Activated effector memory CD4-positive, alpha-beta T cell treated with Interleukin-2 at 50 U/mL for 16 hours (primary cell): ENCODE results near the gene COL5A3.
"Not testable (repeated sequence)": the region's sequence is repeated elsewhere in the genome, so short reads cannot be mapped to it uniquely, and the experiment has no call there.

ENCODE experiments used
- DNase-seq: peaks from one replicate; pipeline ENCODE4 v3.0.0-alpha.2; 2020

COL5A3 gene

DNA sequence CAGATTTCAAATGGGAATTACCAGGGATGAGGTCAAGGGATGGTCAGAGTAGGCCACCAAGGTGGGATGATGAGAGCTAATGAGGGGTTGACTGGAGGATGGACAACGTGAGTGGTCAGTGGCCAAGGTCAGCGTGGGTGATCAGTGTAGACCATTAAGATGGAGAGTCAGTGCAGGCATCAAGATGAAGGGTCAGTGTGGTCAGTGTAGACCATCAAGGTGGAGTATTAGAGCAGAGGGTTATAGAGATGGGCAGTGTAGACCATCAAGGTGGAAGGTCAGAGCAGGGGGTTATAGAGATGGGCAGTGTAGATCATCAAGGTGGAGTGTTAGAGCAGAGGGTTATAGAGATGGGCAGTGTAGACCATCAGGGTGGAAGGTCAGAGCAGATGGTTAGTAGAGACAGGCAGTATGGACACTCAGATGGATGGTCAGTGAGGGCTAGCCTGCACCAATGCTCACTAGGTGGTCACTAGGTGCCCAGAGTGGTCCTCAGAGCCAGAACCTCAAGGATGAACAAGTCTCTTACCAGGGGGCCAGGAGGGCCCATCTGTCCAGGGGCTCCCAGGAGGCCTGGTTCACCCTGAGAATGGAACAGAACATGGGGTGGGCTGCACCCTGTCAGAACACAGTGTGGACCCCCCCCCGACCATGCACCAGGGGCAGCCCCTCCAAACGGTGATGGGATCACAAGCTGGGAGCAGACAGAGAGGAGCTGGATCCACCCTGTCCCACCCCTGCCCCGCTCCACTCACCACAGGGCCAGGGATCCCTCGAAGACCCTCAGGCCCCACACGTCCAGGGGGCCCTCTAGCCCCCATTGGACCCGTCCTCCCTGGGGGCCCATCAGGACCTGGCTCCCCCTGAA is 41.2 kb downstream of the COL5A3 start:
- DNase-seq: no peak

DNA sequence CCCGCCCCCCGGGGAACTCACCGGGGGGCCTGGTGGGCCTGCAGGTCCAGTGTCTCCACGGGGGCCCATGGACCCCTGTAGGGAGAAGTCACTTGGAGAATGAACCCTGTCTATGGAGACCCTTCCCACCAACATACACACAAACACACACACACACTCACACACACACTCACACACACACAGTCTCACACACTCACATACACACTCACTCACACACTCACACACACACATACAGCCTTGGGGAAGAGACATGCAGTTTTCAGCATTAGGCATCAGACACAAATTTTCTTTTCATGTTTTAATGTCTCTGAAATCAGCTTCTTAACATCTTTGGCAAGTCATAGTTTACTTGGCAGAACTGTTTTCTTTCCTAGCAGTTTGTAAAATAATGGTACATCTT is 43.0 kb downstream of the COL5A3 start:
- DNase-seq: no peak

DNA sequence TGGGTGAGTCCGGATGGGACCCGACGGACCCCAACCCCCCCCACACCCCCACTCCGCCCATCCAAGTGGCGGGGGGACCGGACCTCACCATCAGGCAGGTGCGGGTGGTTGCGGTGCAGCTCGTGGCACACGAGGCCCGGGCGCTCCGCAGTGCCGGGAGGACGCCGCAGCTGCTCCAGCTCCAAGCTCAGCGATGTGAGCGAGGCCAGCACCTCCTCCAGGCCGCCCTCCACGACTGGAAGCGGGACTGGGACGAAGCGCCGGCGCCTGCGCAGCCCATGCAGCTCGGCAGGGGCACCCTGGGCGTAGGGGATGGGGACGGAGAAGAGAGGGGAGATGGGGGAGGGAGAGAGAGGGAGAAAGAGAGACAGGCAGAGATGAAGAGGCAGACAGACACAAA is 43.9 kb downstream of the COL5A3 start:
- DNase-seq: no peak

DNA sequence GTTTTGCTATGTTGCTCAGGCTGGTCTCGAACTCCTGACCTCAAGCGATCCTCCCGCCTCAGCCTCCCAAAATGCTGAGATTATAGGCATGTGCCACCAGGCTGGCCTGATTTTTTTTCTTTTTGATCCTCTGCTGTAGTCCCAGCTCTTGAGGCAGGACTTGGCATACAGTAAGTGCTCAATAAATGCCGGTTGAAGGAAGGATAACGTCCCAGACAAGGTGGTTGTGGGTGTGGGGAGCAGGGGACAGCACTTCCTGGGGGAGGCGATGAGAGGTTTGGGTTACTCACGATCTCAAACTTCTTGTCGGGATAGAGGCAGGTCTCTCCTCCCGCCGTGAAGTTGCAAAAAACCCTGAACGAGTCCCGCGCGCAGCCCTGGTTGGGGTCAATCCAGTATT is 44.3 kb downstream of the COL5A3 start:
- no peak for DNase-seq

DNA sequence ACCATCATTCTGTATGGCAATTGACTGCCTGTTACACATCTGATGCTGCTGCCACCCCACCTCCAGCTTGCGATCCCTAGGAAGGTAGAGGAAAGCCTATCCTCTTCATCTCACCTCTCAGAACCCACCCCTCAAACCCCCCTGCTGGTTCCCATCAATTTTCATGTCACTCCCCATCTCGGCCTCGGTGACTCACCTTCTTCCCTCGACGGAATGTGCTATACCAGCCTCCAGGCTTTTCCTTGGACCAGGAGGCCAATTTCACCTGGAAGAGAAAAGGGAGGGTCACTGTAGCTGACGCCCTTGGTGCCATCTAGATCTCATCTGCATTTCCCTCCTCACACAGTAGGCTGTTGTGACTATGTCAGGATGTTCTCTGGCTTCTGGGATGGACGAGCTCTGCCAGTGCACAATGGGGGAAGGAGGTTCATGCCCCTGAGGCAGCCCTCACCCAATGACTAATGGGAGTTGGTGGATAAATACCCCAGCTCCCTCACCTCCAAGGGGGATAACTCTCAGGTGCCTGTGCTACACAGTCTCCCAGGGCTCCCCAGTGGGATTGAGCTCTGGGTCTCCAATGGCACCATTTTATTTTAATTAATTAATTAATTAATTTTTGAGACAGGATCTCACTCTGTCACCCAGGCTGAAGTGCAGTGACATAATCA is 47.5 kb downstream of the COL5A3 start:
- DNase-seq: no peak

DNA sequence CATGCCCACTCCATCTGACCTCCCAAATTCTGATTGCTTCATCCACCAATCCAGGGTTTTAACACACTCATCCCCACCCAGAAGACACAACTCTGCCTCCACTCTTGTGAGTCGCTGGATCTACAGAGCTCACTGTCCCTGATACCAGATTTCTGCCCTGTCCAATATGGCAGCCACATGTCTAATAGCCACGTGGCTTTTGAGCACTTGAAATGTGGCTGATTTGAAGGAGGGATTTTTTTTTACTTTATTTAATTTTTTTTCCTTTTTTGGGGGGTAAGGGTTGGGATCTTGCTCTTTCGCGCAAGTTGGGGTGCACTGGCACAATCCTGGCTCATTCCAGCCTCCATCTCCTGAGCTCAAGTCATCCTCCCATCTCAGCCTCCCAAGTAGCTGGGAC is 49.2 kb downstream of the COL5A3 start:
- no peak for DNase-seq

DNA sequence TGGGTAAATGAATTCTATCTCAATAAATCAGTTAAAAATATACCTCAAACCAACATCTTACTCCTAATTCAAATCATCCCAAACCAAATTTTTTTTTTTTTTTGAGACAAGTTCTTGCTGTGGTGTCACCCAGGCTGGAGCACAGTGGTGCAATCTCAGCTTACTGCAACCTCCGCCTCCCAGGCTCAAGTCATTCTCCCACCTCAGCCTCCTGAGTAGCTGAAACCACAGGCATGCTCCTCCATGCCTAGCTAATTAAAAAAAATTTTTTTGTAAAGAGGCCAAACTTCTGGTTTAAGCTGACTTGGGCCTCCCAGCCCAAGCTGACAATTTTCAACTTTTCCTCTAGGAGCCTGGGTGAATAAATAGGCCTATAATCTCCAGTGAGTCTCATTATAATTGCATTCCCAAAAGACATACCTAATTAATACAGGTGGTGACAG is 51.9 kb downstream of the COL5A3 start:
- DNase-seq: no peak

DNA sequence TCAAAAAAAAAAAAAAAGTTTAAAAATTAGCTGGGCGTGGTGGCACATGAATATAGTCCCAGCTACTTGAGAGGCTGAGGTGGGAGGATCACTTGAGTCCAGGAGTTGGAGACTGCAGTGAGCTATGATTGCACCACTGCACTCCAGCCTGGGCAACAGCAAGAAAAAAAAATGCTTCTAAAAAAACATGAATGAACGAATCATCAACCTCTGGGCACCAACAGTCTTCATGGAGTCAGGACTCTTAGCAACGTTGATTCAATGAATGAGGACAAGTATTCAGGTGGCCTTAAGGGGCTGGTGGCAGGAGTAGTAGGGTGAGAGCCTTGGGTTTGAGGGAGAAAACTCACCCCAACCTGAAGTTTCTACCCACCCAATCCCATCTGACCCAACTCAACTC is 53.3 kb downstream of the COL5A3 start:
- no peak for DNase-seq

DNA sequence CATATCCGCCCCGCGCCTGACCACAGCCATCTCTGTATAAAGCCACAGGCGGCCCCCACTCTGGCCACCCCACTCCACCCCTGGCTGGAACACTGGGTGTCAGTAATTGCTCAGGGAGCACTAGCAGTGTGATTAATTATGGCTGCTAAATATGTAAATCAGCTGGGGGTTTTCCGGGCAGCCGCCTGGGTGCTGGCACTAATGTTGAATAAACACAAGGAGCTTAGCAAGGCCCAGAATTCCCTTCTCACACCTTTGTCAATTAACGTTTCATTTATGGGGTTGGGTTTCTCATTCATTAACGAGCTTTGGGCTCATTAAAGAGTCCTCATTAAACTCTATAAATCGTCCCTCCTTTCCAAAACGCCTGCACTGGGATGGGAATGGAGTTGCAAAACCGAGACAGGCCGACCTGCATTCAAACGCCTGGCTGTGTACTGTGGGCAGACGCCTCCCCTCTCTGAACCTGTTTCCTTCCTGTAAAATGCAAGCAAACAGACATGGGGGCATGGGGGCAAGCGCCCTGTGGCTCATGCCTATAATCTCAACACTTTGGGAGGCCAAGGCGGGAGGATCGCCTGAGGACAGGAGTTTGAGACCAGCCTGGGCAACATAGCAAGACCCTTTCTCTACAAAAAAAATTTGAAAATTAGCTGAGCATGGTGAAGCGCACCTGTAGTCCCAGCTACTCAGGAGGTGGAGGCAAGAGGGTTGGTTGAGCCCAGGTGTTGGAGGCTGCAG is 56.3 kb downstream of the COL5A3 start:
- no peak for DNase-seq

DNA sequence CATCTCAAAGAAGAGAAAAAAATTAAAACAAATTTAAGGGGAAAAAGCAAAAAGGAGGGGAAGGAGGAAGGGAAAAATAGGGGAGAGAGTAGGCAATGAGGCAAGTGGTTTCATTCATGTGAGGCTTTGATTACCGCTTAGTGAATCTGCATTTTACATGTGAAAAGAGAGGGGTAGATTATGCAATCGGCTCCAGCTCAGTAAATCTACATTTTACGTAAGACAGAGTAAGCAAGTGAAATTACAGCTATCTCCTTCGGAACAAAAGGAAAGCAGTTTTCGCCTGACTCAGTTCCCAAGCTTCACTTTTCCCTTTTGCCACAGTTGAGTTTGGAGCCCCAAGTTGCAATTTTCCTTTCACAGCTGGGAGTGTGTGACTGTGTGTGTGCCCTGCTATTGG is 58.0 kb downstream of the COL5A3 start:
- DNase-seq: no peak

DNA sequence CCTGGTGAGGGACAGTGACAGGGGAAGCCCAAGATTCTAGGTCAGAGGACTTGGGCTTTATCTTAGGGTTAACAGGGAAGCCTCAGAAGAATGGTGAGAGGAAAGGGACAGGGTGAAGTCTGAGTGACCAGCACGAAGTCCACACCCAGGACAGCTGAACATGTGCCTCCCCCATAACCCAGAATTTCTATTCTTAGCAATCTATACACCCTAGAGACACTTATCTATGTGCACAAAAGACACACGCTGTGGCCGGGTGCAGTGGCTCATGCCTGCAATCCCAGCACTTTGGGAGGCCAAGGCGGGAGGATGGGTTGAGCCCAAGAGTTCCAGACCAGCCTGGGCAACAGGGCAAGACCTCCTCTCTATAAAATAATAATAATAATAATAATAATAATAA is 62.9 kb downstream of the COL5A3 start:
- DNase-seq: no peak

DNA sequence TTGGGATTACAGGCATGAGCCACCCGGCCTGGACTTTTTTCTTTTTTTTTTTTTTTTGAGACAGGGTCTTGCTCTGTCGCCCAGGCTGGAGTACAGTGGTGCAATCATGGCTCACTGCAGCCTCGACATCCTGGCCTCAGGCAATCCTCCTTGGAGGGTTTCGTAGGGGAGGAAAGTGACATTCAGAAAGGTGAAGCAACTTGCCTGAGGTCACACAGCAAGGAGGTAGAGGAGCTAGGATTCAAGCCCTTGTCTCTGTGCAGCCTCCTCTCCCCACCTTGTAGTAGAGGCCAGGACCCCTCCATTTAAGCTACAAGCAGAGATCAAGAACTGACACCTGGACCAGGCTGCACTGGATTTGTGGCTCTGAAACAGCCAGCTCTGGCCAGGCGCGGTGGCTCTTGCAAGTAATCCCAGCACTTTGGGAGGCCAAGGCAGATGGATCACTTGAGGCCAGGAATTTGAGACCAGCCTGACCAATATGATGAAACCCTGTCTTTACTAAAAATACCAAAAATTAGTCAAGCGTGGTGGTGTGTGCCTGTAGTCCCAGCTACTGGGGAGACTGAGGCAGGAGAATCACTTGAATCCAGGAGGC is 63.7 kb downstream of the COL5A3 start:
- not testable (repeated sequence) for DNase-seq

DNA sequence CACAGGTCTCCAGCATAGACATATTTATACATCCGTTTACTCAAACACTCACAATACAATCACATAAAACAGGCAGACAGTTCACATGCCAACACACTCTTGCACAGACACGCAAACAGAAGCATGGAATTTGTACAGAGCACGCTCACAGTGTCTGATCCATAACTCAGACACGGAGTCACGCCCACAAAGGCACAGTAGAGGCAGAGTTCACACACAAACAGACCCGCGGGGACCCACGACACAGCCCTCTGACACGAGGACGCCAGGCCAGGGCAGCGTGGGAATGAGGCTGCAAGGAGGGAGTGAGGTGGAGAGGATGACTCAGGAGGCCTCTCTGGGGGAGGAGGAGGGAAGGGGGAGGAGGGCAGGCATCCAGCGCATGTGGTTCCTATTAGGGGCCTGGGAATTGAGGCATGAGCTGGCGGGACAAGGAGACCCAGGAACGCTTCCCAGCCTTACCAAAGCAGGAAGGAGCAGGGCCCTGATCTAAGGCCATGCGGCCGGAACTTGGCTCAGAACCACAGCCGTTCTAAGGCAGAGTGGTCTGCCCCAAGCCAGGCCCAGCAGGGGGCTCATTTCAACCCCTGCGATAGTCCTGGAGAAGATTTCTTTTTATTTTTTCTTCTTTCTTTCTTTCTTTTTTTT is 64.9 kb downstream of the COL5A3 start:
- no peak for DNase-seq

DNA sequence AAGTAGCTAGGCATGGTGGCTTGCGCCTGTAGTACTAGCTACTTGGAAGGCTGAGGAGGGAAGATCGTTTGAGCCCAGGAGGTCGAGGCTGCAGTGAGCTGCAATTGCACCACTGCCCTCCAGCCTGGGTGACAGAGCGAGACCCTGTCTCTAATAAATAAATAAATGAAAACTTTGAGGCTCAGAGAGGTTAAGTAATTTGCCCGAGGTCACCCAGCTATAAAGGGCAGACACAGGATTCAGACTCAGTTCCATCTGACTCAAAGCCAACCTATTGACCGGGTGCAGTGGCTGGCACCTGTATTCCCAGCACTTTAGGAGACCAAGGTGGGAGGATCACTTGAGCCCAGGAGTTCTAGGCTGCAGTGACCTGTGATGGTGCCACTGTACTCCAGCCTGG is 66.6 kb downstream of the COL5A3 start:
- DNase-seq: no peak

DNA sequence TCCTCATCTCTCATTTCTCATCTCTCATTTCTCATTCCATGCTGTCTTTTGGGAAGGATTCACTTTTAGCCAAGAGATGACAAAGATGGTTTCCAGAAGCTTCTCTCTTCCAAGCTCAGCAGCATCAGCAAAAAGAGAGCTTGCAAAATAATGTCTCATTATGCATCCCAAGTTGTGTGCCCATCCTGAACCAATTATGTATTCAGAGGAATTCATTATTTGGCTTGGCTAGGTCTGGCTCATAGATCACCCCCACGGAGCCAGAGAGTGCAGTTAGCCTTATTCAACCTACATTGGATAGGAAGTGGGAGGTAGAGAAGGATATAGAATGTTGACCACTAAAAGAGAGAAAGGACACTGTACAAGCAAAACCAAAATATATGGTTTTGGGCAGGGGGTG is 68.6 kb downstream of the COL5A3 start:
- no peak for DNase-seq

DNA sequence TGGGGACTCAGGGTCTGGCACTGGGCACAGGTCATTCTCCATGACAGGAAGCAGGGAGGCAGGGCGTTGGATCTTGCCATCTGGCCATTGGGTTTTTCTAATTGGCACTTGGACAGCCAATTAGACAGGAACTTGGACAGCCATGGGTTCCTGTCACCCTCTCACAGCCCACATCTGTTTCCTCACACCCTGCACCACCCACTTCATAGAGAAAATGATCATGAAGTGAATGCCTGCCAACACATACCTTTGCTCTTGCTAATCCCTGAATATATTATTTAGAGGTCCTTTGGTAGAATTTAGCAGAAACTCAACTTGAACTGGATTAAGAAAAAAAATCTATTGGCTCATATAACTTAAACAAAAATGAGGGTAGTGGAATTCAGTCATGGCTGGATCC is 69.1 kb downstream of the COL5A3 start:
- DNase-seq: no peak

DNA sequence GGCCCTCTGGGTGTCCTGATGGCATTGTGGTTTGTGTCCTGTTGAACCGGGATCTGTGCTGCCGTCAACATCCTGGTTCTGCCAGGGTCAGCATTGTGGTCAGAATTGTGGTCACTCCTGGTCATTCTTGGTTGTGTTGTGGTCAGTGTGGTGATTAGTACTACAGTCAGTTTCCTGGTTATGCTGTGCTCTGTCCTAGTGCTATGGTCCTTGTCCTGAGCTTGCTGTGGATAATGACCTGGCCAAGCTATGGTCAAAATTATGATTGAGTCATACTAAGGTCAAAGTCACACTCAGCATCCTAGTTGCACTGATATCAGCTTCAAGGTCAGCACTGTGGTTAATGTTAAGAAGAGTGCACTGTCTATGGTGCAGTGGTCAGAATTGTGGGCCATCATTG is 69.5 kb downstream of the COL5A3 start:
- no peak for DNase-seq

DNA sequence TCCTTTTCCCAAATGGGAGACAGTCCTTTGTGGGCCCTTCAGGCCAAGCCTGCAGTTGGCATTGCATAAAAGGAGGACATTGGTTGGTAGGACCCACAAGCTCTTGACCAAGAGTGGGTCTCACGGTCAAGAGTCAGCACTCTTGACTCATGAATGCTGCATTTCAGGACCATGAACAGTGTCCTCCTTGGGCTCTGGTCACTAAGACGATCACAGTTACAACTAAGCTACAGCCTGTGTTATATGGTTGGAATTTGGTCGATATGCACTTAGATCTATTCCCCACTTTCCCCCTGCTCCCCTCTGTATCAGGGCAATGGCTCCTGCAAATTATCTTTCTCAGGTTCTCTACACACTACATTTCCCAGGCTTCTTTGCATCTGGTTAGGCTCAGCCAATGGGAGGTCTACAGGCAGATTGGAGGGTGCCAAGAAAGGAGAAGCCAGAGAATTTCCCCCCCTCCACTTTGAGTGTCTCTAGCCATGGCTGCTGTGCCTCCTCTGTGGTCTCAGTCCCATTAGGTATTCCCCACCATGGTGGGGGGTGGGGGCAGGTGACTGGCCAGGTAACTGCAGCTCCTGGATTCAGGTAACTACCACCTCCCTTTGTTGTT is 70.9 kb downstream of the COL5A3 start:
- DNase-seq: no peak

DNA sequence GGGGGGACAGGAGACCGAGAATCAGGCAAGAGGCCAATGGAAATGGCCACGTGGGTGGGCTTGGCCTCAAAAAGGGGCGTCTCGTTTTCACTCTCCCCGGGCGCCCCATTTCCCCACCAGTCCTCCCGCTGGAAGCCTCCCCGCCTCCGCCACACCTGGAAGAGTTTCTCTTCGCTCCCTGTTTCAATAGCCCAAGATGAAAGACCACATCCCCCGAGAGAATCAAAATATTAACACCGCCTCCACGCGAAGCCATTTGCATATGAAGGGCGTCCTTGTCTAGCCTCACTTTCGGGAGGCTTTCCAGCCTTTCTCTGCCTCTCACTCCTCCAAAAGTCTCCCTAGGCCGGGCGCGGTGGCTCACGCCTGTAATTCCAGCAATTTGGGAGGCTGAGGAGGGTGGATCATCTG is 73.3 kb downstream of the COL5A3 start:
- DNase-seq: no peak

DNA sequence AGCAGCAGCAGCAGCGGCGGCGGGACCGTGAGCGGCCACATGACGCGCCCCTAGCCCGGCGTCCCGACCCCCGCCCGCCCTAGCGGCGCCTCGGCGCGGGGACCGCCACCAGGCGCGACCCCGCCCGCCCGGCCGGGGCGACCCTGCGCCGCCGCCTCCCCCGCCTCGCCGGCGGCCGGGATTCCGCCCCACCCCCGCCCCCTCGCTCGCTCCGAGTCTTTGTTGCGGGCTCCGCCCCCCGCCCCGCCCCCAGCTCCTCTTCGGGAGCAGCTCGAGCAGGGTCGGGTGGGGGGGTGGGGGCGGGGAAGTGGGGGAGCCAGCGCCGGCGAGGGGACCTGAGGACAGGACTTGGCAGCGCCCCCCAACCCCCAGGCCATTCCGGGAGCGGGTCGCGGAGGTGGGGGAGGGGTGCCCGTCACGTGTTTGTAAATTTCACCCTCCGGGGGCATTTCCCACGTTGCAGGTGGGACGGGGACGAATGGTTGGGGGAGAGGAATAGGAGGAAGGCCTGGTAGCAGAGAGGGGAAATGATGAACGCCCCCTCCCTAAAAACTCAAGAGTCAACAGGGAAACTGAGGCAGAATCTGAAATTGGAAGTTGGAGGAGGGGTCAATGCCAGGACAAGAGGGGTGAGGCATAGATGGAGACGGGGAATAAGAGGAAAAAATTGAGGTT is 73.8 kb downstream of the COL5A3 start, which contains the start of gene OLFM2:
Gene OLFM2, minus strand, starts transcription at position 190 of the 675 bp plus-strand sequence. Its CDS starts 149 bp downstream, at position 41.
- no peak for DNase-seq

DNA sequence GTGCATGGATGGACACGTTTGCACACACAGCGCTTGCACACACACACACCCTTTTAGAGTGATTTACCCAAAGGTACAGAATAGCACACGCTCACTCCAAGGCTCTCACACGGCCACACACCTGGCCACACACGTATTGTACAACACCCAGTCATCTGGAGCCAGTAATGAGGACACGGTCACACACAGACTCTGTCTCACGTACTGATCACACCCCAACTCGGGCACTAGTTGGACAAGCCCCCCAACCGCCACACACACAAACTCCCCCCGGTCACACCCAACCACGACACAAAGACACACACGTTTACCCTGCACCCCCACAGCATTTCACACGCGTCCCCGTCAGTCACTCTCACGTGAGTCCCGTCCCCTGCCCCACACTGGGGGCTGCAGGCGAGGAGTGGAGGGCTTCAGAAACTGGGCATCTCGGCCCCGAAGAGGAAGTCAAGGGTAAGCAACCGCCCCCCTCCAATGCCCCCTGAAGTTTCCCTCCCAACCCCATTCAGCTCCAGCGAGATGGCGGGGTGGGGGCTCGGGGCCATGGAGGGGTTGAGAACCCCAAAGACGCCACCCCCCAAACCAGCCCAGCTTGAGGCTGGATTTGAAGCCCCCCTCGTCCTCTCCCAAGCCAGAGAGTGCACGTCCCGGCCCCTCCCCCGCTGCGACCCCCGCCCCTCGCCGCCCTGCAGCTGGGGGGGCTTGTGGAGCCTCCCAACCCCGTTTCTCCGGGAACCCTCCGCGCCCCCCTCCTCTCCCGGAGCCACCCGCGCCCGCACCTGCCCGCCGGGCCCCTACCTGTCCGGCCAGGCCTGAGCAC is 74.6 kb downstream of the COL5A3 start:
- DNase-seq: no peak
